Calu3 (cell line): ENCODE results near the gene SWI5. TPM values are rescaled to one million over a fixed set of nuclear protein-coding genes. Genes with fewer than 3 reads are reported as not detected.

Source experiments
- BruUV-seq: library from RNA; stranded (reverse); fragments of 400-500 nt; replicated peaks from 2 replicates; lab custom pipeline; 2021; lab: Mats Ljungman, UMichigan
- CTCF ChIA-PET: fragments of 300-600 bp; sonication (Branson Sonifier 250); formaldehyde crosslinking; loops from one replicate; lab custom pipeline; 2022; ENCODE audit warnings: antibody characterized with exemption; lab: Charles Lee
- DNase-seq: peaks from one replicate; pipeline ENCODE4 v3.0.0; 2022
- H3K27ac Mint-ChIP-seq: one replicate; pipeline ENCODE4 v1.8.0; 2022; ENCODE audit warnings: mixed read lengths; ENCODE audit not compliant: unreplicated experiment
- H3K27me3 Mint-ChIP-seq: one replicate; pipeline ENCODE4 v1.8.0; 2022; ENCODE audit warnings: mixed read lengths; ENCODE audit not compliant: unreplicated experiment
- H3K36me3 Mint-ChIP-seq: one replicate; pipeline ENCODE4 v1.8.0; 2022; ENCODE audit warnings: mild to moderate bottlenecking, moderate library complexity, mixed read lengths; ENCODE audit not compliant: insufficient read depth, unreplicated experiment
- H3K4me1 Mint-ChIP-seq: one replicate; pipeline ENCODE4 v1.8.0; 2022; ENCODE audit warnings: mild to moderate bottlenecking, low read depth, mixed read lengths; ENCODE audit not compliant: unreplicated experiment
- H3K4me3 Mint-ChIP-seq: one replicate; pipeline ENCODE4 v1.8.0; 2022; ENCODE audit warnings: mild to moderate bottlenecking, low read depth, moderate library complexity, mixed read lengths; ENCODE audit not compliant: unreplicated experiment
- H3K9me3 Mint-ChIP-seq: one replicate; pipeline ENCODE4 v1.8.0; 2022; ENCODE audit warnings: low read depth, mixed read lengths; ENCODE audit not compliant: unreplicated experiment
- CTCF ChIP-seq: fragments of 200-600 bp; IDR thresholded peaks from one replicate; pipeline ENCODE4 v1.8.0; 2022; ENCODE audit warnings: antibody characterized with exemption; ENCODE audit not compliant: unreplicated experiment
- intact Hi-C: fragments of 100-400 bp; cut with micrococcal nuclease; formaldehyde crosslinking; loops from one replicate; pipeline ENCODE4 v1.10.0; 2022; ENCODE audit not compliant: unreplicated experiment
- total RNA-seq: library from RNA; stranded (reverse); gene quantifications from 2 replicates; pipeline ENCODE4 v1.2.3, GENCODE V29; 2022

Gene SWI5
- total RNA-seq, 1 experiment from 2014 or later: 9.6 TPM

- TF ChIP-seq CTCF: no peak
- Mint-ChIP-seq H3K4me3 (no peak overlapping the region), H3K36me3 (peaks cover 18% of the 10 kb centered on the region), H3K4me1 (peaks cover 10% of the 10 kb centered on the region), H3K27me3 (no peaks in the 10 kb centered on the region), H3K27ac (no peak overlapping the region), H3K9me3 (no peaks in the 10 kb centered on the region)
- CTCF ChIA-PET: interaction anchor here (2.3 kb wide), 1 partner anchor 45 kb away, joined by 11 read pairs; no protein-coding TSS in a partner anchor
- intact Hi-C loops: loop anchor here (5.0 kb wide), 1 partner anchor 116 kb away; no protein-coding TSS in a partner anchor
- BruUV-seq: no TSS peak
- DNase-seq: no peak
Observed at GRCh38 chr9:128296340-128297220, 20.5 kb downstream of the SWI5 start.

GRCh38 chr9:128297221-128297773 lies 21.2 kb downstream of the SWI5 start:
- BruUV-seq: no TSS peak
- no peak for TF ChIP-seq CTCF
- no peak for DNase-seq
- no peak overlapping the region for H3K4me3 Mint-ChIP-seq
- peaks cover 10% of the 10 kb centered on the region for H3K4me1 Mint-ChIP-seq
- intact Hi-C loops: loop anchor here (5.0 kb wide), 1 partner anchor 115 kb away; no protein-coding TSS in a partner anchor
- no peaks in the 10 kb centered on the region for H3K9me3 Mint-ChIP-seq
- CTCF ChIA-PET: no interaction called here
- H3K27ac Mint-ChIP-seq: no peak overlapping the region
- peaks cover 18% of the 10 kb centered on the region for H3K36me3 Mint-ChIP-seq
- no peaks in the 10 kb centered on the region for H3K27me3 Mint-ChIP-seq

GRCh38 chr9:128298535-128299482 lies 22.7 kb downstream of the SWI5 start:
- intact Hi-C loops: loop anchor here (5.0 kb wide), 1 partner anchor 113 kb away; no protein-coding TSS in a partner anchor
- BruUV-seq: no TSS peak
- Mint-ChIP-seq H3K27ac (peak overlapping the region; percentile 72), H3K27me3 (no peaks in the 10 kb centered on the region), H3K36me3 (peaks cover 18% of the 10 kb centered on the region), H3K9me3 (no peaks in the 10 kb centered on the region), H3K4me3 (peak overlapping the region; percentile 21), H3K4me1 (peaks cover 10% of the 10 kb centered on the region)
- peak; percentile 22 for DNase-seq
- CTCF ChIA-PET: interaction anchor here (0.7 kb wide), 1 partner anchor 43 kb away, joined by 3 read pairs; no protein-coding TSS in a partner anchor
- TF ChIP-seq CTCF: no peak
